Hepatocyte (in vitro differentiated cells): ENCODE data around the gene MUC5B. TPM values are rescaled to one million over a fixed set of nuclear protein-coding genes. Genes with fewer than 3 reads are reported as not detected.

Source experiments
- DNase-seq: peaks from one replicate; pipeline ENCODE4 v3.0.0-alpha.2; 2016; ENCODE audit warnings: low spot score
- H2AFZ ChIP-seq: fragments of 200-600 bp; sonication (generic); 2 replicates; pipeline ENCODE4 v1.6.0; 2016; ENCODE audit warnings: antibody characterized with exemption, mild to moderate bottlenecking
- H3K27ac ChIP-seq: fragments of 200-600 bp; sonication (generic); 2 replicates; pipeline ENCODE4 v1.5.1; 2016; ENCODE audit warnings: mild to moderate bottlenecking
- H3K27me3 ChIP-seq: fragments of 200-600 bp; sonication (generic); 2 replicates; pipeline ENCODE4 v1.6.1; 2016
- H3K36me3 ChIP-seq: fragments of 200-600 bp; sonication (generic); replicated peaks from 2 replicates; pipeline ENCODE4 v1.5.1; 2016; ENCODE audit warnings: low read depth; ENCODE audit not compliant: insufficient read depth
- H3K4me1 ChIP-seq: fragments of 200-600 bp; sonication (generic); 2 replicates; pipeline ENCODE4 v1.5.1; 2016; ENCODE audit warnings: mild to moderate bottlenecking, moderate library complexity; ENCODE audit not compliant: insufficient read depth
- H3K4me2 ChIP-seq: fragments of 200-600 bp; sonication (generic); 2 replicates; pipeline ENCODE4 v1.6.0; 2016
- H3K4me3 ChIP-seq: fragments of 200-600 bp; sonication (generic); 2 replicates; pipeline ENCODE4 v1.5.1; 2016; ENCODE audit warnings: mild to moderate bottlenecking
- H3K79me2 ChIP-seq: fragments of 200-600 bp; sonication (generic); 2 replicates; pipeline ENCODE4 v1.6.0; 2017; ENCODE audit warnings: mild to moderate bottlenecking
- H3K9me2 ChIP-seq: fragments of 200-600 bp; sonication (generic); replicated peaks from 2 replicates; pipeline ENCODE4 v1.6.0; 2017; ENCODE audit warnings: mild to moderate bottlenecking; ENCODE audit not compliant: insufficient read depth
- H3K9me3 ChIP-seq: fragments of 200-600 bp; sonication (generic); 2 replicates; pipeline ENCODE4 v1.5.1; 2016; ENCODE audit warnings: low read depth, mild to moderate bottlenecking
- H4K20me1 ChIP-seq: fragments of 200-600 bp; sonication (generic); 2 replicates; pipeline ENCODE4 v1.6.0; 2016; ENCODE audit warnings: mild to moderate bottlenecking; ENCODE audit not compliant: insufficient read depth, poor library complexity, severe bottlenecking
- EZH2 ChIP-seq: fragments of 200-600 bp; sonication (generic); IDR thresholded peaks from 2 replicates; pipeline ENCODE4 v1.6.1; 2016; ENCODE audit warnings: antibody characterized with exemption, mild to moderate bottlenecking, borderline replicate concordance
- EZH2phosphoT487 ChIP-seq: fragments of 200-600 bp; sonication (generic); IDR thresholded peaks from one replicate; pipeline ENCODE4 v1.6.1; 2018; ENCODE audit warnings: antibody characterized with exemption, mild to moderate bottlenecking, low read depth, moderate library complexity; ENCODE audit not compliant: unreplicated experiment, severe bottlenecking
- WGBS: methylation state at CpG from one replicate; pipeline ENCODE4 v1.1.6; 2016; ENCODE audit warnings: low lambda C conversion rate; ENCODE audit errors: missing lambda C conversion rate; 5-methylcytosine and 5-hydroxymethylcytosine counted together
- polyA plus RNA-seq: library from polyadenylated mRNA; unstranded; fragments of >200 nt; fragmentation: Nextera tagmentation; extraction: Ambion mirVana; gene quantifications from 2 replicates; pipeline ENCODE4 v1.2.1, GENCODE V29; 2016
- total RNA-seq: library from RNA; depleted of rRNA; stranded (reverse); fragments of >200 nt; gene quantifications from 2 replicates; pipeline ENCODE4 v1.2.3, GENCODE V29; 2014
- TF ChIP-seq, protein P1 (sequence below): fragments of 200-600 bp; sonication (generic); IDR thresholded peaks from 2 replicates; pipeline ENCODE4 v1.5.1; 2016; ENCODE audit warnings: antibody characterized with exemption, mild to moderate bottlenecking; ENCODE audit not compliant: poor library complexity

MUC5B gene
- total and polyA plus RNA-seq, 2 experiments from 2014 or later = 0.07 to 0.15 TPM

DNA sequence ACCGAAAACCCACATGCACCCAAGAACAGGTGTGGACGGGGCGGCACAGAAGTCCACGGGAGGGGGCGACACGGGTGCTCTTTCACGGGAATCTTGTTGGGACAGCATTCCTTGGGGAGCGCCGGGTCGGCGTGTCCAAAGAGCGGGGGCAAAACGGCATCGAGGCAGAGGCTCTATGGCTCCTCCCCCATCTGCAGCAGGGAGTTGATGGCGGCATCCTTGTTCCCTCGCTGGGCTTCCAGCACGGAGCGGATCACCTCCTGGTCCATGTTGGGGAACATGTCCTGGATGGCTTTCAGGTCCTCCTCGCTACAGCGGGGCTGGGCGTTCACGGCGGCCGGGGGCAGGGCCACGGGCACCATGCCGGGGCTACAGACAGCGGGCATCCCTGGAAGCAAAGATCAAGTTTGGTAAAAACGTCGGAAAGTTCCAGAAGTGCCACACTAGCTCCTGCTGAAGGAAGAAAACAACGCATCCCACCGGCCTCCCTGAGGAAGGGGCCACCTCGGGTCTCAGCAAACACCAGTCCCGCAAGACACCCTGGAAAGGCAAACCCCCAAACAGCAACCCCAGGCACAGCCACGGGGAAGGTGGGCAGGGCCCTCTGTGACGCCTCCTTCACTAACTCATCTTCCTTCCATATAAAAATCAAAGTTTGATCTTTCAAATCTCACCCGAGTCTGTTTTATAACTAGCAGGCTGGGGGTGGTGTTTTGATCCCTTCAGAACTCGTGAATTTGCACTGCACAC, 54.2 kb downstream of the MUC5B start:
- no peaks in the 10 kb centered on the region for H3K9me2 ChIP-seq
- no peaks in the 10 kb centered on the region for H3K4me1 ChIP-seq
- H2AFZ ChIP-seq = no peak overlapping the region
- TF ChIP-seq EZH2 (no peak), EZH2phosphoT487 (no peak)
- TF ChIP-seq, protein P1, sequence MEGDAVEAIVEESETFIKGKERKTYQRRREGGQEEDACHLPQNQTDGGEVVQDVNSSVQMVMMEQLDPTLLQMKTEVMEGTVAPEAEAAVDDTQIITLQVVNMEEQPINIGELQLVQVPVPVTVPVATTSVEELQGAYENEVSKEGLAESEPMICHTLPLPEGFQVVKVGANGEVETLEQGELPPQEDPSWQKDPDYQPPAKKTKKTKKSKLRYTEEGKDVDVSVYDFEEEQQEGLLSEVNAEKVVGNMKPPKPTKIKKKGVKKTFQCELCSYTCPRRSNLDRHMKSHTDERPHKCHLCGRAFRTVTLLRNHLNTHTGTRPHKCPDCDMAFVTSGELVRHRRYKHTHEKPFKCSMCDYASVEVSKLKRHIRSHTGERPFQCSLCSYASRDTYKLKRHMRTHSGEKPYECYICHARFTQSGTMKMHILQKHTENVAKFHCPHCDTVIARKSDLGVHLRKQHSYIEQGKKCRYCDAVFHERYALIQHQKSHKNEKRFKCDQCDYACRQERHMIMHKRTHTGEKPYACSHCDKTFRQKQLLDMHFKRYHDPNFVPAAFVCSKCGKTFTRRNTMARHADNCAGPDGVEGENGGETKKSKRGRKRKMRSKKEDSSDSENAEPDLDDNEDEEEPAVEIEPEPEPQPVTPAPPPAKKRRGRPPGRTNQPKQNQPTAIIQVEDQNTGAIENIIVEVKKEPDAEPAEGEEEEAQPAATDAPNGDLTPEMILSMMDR = no peak
- H3K79me2 ChIP-seq = no peaks in the 10 kb centered on the region
- WGBS = 97% methylated on average over 34 of the region's 37 CpGs
- no peak for DNase-seq
- H3K9me3 ChIP-seq = no peaks in the 10 kb centered on the region
- no peak overlapping the region for H3K4me3 ChIP-seq
- H3K36me3 ChIP-seq = no peaks in the 10 kb centered on the region
- no peaks in the 10 kb centered on the region for H4K20me1 ChIP-seq
- H3K4me2 ChIP-seq = no peak overlapping the region
- no peaks in the 10 kb centered on the region for H3K27me3 ChIP-seq
- no peak overlapping the region for H3K27ac ChIP-seq

DNA sequence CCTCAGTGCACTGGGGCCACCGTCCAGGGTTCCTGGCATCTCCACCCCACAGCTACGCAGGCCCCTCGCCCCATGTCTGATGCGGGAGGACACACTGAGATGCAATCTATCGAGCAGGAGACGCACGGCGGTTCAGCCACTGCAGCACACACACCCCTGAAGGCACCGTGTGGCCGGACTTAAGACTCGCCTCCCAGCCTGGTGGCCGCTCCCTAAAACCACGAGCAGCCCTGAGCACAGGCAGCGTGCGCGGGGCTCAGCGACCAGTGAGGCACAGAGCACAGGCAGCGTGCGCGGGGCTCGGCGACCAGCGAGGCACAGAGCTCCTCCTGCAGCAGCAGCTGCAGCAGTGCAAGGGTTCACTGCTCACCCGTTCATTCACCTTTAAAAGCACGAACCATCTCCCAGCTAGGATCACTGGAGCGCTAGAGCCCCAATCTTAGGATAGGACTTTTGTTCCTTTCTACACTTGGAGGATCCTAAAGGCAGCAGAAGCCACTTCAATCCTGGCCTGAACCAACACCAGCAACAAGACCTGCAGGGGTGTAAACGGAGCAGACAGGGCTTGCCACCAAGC, 55.2 kb downstream of the MUC5B start:
- DNase-seq = no peak
- WGBS = 97% methylated on average over 27 of the region's 27 CpGs
- H3K36me3 ChIP-seq = no peaks in the 10 kb centered on the region
- H3K27me3 ChIP-seq = no peaks in the 10 kb centered on the region
- no peak overlapping the region for H3K4me2 ChIP-seq
- H3K9me2 ChIP-seq = no peaks in the 10 kb centered on the region
- H2AFZ ChIP-seq = no peak overlapping the region
- no peaks in the 10 kb centered on the region for H3K9me3 ChIP-seq
- no peak overlapping the region for H3K4me3 ChIP-seq
- TF ChIP-seq EZH2phosphoT487 (no peak), EZH2 (no peak)
- TF ChIP-seq, protein P1 = no peak
- H4K20me1 ChIP-seq = no peaks in the 10 kb centered on the region
- no peaks in the 10 kb centered on the region for H3K4me1 ChIP-seq
- H3K79me2 ChIP-seq = no peaks in the 10 kb centered on the region
- H3K27ac ChIP-seq = no peak overlapping the region

DNA sequence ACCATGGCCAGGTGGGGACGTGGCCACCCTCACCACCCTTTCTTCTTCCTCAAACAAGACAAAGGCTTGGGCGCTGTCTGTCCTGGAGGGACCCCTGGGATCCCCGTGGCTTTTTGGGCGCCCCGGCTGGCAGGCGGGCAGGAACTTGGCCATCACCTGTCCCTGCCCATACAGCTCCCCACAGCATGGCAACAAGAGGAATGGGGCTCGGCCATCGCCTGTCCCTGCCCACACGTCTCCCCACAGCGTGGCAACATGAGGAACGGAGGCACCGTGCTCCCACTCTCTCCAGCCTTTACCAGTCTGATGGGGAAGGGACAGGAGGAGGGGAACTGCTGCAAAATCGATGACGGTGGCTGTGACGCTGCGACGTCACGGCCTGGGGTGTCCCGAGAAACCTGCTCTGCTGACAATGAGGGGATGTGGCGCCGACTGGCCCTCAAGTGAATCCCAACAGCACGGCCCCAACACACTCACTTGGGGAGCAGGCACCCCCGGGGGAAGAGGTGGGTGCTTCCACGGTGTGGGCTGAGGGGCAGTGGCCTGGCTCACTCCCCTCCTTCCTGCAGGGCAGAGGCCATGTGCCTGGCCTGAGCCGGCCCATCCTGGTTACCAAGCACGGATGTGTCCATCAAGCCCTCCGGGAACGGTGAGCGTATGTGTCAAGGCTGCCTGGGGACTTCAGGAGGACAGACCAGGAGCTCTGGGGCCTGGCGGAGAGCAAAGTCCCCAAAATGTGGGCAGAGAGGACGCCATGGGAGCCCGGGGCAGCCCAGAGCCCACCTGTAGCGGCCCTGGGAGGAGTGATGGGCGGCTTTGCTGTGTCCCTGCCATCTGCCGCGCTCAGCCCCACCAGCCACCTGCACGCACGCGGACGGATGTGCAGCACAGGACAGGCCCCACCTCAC, 56.2 kb downstream of the MUC5B start:
- H3K9me2 ChIP-seq = no peaks in the 10 kb centered on the region
- H3K4me3 ChIP-seq = no peak overlapping the region
- no peak overlapping the region for H3K27ac ChIP-seq
- H4K20me1 ChIP-seq = no peaks in the 10 kb centered on the region
- H3K9me3 ChIP-seq = no peaks in the 10 kb centered on the region
- H3K79me2 ChIP-seq = no peaks in the 10 kb centered on the region
- H2AFZ ChIP-seq = no peak overlapping the region
- H3K4me1 ChIP-seq = no peaks in the 10 kb centered on the region
- TF ChIP-seq EZH2 (no peak), EZH2phosphoT487 (no peak)
- TF ChIP-seq, protein P1 = no peak
- no peaks in the 10 kb centered on the region for H3K36me3 ChIP-seq
- no peak for DNase-seq
- H3K4me2 ChIP-seq = no peak overlapping the region
- over 99% methylated on average over 39 of the region's 40 CpGs for WGBS
- H3K27me3 ChIP-seq = no peaks in the 10 kb centered on the region
